HepG2 (cell line): Measurements from ENCODE around the gene CCNT2.

Experiments
- EZH2 ChIP-seq: conservative IDR thresholded peaks from 2 replicates; pipeline ENCODE4 v1.6.1; 2012; ENCODE audit warnings: mild to moderate bottlenecking, low read depth, low read length, moderate library complexity
- KDM1A ChIP-seq: IDR thresholded peaks from 2 replicates; pipeline ENCODE4 v1.6.1; 2016; ENCODE audit warnings: missing compliant biosample characterization
- NFYB ChIP-seq: sonication (generic); formaldehyde crosslinking; IDR thresholded peaks from 2 replicates; pipeline ENCODE4 v1.4.0; 2020; ENCODE audit warnings: missing genetic modification reagents
- SMYD3 ChIP-seq: sonication (generic); formaldehyde crosslinking; IDR thresholded peaks from 2 replicates; pipeline ENCODE4 v1.8.1; 2023; ENCODE audit warnings: mild to moderate bottlenecking, missing genetic modification reagents
- SRF ChIP-seq: IDR thresholded peaks from 2 replicates; pipeline ENCODE4 v1.6.1; 2011; ENCODE audit warnings: mild to moderate bottlenecking, low read depth, low read length, moderate library complexity
- TAF1 ChIP-seq: sonication (generic); formaldehyde crosslinking; IDR thresholded peaks from 2 replicates; pipeline ENCODE4 v1.4.0; 2020; ENCODE audit warnings: missing genetic modification reagents
- TF ChIP-seq, protein P1 (sequence below): sonication (generic); formaldehyde crosslinking; IDR thresholded peaks from 2 replicates; pipeline ENCODE4 v1.5.0; 2020; ENCODE audit warnings: mild to moderate bottlenecking, missing genetic modification reagents, moderate library complexity
- TF ChIP-seq, protein P2 (sequence below): sonication (generic); formaldehyde crosslinking; IDR thresholded peaks from 2 replicates; pipeline ENCODE4 v1.4.0; 2020; ENCODE audit warnings: missing genetic modification reagents
- TF ChIP-seq, protein P3 (sequence below): sonication (generic); formaldehyde crosslinking; IDR thresholded peaks from 2 replicates; pipeline ENCODE4 v1.5.1; 2020; ENCODE audit warnings: mild to moderate bottlenecking, missing genetic modification reagents

DNA sequence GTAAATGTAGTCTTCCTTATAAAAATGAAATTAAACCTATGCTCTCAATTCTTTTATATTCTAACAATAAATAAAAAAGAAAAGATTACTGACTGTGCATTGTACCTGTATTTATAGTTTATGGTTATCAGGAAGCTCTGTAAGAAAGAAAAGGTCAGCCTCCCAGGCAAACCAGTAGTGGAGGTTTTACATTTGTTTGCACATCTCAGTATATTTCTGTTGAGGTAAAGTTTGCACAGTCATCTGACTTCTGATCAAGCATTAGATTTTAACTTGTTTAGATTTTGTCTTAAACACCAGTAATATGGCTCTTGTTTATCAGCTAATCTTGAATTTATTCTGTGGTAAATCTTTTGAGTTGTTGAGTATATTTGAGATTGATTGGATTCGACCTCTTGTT, 37.1 kb downstream of the CCNT2 start:
- TF ChIP-seq, protein P1, sequence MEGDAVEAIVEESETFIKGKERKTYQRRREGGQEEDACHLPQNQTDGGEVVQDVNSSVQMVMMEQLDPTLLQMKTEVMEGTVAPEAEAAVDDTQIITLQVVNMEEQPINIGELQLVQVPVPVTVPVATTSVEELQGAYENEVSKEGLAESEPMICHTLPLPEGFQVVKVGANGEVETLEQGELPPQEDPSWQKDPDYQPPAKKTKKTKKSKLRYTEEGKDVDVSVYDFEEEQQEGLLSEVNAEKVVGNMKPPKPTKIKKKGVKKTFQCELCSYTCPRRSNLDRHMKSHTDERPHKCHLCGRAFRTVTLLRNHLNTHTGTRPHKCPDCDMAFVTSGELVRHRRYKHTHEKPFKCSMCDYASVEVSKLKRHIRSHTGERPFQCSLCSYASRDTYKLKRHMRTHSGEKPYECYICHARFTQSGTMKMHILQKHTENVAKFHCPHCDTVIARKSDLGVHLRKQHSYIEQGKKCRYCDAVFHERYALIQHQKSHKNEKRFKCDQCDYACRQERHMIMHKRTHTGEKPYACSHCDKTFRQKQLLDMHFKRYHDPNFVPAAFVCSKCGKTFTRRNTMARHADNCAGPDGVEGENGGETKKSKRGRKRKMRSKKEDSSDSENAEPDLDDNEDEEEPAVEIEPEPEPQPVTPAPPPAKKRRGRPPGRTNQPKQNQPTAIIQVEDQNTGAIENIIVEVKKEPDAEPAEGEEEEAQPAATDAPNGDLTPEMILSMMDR: no peak
- no peak for TF ChIP-seq TAF1 (CRISPR knock-in tag)
- no peak for TF ChIP-seq KDM1A (CRISPR knock-in tag)
- no peak for TF ChIP-seq EZH2
- no peak for TF ChIP-seq NFYB (CRISPR knock-in tag)
- TF ChIP-seq SRF: no peak
- TF ChIP-seq, protein P2, sequence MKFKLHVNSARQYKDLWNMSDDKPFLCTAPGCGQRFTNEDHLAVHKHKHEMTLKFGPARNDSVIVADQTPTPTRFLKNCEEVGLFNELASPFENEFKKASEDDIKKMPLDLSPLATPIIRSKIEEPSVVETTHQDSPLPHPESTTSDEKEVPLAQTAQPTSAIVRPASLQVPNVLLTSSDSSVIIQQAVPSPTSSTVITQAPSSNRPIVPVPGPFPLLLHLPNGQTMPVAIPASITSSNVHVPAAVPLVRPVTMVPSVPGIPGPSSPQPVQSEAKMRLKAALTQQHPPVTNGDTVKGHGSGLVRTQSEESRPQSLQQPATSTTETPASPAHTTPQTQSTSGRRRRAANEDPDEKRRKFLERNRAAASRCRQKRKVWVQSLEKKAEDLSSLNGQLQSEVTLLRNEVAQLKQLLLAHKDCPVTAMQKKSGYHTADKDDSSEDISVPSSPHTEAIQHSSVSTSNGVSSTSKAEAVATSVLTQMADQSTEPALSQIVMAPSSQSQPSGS (CRISPR knock-in tag): no peak
- TF ChIP-seq SMYD3 (CRISPR knock-in tag): no peak
- TF ChIP-seq, protein P3, sequence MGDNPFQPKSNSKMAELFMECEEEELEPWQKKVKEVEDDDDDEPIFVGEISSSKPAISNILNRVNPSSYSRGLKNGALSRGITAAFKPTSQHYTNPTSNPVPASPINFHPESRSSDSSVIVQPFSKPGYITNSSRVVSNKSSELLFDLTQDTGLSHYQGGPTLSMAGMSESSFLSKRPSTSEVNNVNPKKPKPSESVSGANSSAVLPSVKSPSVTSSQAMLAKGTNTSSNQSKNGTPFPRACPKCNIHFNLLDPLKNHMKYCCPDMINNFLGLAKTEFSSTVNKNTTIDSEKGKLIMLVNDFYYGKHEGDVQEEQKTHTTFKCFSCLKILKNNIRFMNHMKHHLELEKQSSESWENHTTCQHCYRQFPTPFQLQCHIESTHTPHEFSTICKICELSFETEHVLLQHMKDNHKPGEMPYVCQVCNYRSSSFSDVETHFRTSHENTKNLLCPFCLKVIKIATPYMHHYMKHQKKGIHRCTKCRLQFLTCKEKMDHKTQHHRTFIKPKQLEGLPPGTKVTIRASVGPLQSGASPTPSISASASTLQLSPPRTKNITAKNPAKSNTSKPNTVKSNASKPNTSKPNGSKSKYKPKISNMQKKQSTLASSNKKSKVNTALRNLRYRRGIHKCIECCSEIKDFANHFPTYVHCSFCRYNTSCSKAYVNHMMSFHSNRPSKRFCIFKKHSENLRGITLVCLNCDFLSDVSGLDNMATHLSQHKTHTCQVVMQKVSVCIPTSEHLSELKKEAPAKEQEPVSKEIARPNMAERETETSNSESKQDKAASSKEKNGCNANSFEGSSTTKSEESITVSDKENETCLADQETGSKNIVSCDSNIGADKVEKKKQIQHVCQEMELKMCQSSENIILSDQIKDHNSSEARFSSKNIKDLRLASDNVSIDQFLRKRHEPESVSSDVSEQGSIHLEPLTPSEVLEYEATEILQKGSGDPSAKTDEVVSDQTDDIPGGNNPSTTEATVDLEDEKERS (CRISPR knock-in tag): no peak
